Measurements from ENCODE around the gene POGLUT3.

Gene POGLUT3

DNA sequence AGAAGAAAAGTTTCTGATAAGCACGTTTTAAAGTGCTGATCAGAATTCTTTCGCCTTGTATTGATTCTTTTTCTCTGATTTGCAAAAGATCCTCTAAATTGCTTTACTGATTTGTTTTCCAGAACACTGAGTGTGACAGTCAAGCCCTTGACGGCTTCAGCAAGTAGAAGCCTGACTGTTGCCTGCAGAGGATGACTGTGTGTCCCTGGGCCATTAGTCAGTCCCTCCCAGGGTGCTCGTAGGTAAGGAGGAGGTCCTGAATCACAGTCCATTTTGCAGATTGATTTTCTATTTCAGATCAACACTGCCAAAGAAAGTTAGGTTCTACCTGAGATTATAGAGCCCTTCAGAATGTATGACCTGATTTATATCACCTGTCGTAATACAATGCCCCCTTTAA is 38.6 kb upstream of the POGLUT3 start:
- in situ Hi-C loops (cut with HindIII; ENCODE audit: low sequenced_read_pairs), result no loop called here
- no peak overlapping the region for H3K4me3 ChIP-seq (ENCODE audit: low read depth, low read length)
- no peak for DNase-seq (ENCODE audit: low read depth, low spot score)
- TF ChIP-seq, protein P1, sequence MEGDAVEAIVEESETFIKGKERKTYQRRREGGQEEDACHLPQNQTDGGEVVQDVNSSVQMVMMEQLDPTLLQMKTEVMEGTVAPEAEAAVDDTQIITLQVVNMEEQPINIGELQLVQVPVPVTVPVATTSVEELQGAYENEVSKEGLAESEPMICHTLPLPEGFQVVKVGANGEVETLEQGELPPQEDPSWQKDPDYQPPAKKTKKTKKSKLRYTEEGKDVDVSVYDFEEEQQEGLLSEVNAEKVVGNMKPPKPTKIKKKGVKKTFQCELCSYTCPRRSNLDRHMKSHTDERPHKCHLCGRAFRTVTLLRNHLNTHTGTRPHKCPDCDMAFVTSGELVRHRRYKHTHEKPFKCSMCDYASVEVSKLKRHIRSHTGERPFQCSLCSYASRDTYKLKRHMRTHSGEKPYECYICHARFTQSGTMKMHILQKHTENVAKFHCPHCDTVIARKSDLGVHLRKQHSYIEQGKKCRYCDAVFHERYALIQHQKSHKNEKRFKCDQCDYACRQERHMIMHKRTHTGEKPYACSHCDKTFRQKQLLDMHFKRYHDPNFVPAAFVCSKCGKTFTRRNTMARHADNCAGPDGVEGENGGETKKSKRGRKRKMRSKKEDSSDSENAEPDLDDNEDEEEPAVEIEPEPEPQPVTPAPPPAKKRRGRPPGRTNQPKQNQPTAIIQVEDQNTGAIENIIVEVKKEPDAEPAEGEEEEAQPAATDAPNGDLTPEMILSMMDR (IDR thresholded peaks at IDR 0.05; ENCODE audit: low read depth, low read length), result no peak

- no peak for DNase-seq (ENCODE audit: low read depth, low spot score)
- TF ChIP-seq, protein P1 (IDR thresholded peaks at IDR 0.05; ENCODE audit: low read depth, low read length), result no peak
- H3K4me3 ChIP-seq (ENCODE audit: low read depth, low read length), result no peak overlapping the region
- in situ Hi-C loops (cut with HindIII; ENCODE audit: low sequenced_read_pairs), result no loop called here
Observed at GRCh38 chr11:108535384-108535955, 37.3 kb upstream of the POGLUT3 start.

- no peak for DNase-seq (ENCODE audit: low read depth, low spot score)
- no peak overlapping the region for H3K4me3 ChIP-seq (ENCODE audit: low read depth, low read length)
- in situ Hi-C loops (cut with HindIII; ENCODE audit: low sequenced_read_pairs), result no loop called here
- TF ChIP-seq, protein P1 (IDR thresholded peaks at IDR 0.05; ENCODE audit: low read depth, low read length), result no peak
Observed at GRCh38 chr11:108534274-108534882, 36.2 kb upstream of the POGLUT3 start.

DNA sequence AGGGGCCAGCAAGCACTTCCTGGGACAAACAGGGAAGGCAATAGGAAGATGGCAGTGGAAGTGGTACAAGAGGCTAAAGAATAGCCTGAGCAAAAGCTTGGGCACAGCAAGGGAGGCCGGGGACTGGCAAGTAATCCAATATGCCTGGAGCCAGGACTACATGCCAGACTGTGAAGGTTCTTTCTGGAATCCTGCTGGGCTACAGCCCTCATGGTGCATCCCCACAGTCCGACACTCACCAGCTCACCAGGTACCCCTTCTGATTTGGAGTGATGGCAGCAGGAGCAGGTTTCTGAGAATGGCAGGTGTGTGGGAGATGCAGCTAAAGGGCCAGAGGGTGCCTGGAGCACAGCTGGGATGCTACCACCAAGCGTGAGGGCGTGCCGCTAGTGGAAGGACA is 32.2 kb upstream of the POGLUT3 start:
- in situ Hi-C loops (cut with HindIII; ENCODE audit: low sequenced_read_pairs), result no loop called here
- TF ChIP-seq, protein P1 (IDR thresholded peaks at IDR 0.05; ENCODE audit: low read depth, low read length), result no peak
- H3K4me3 ChIP-seq (ENCODE audit: low read depth, low read length), result no peak overlapping the region
- no peak for DNase-seq (ENCODE audit: low read depth, low spot score)

DNA sequence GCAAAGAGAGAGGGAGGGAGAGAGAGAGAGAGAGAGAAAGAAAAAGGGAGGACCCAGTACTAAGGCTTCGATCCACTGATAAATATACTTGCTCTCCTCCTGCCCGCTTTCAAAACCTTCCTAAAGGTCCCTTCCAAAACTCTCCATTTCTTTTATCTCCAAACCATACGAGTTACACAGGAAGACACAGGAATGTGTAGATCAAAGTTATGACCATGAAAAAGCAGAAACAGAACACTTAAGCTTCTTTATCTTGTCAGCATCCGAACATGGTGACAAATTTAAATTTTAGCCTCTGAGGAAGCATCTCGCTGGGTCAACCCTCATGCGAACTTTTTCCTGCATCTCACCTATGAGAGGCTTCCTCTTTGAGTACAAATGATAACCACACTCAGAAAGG is 29.2 kb upstream of the POGLUT3 start:
- in situ Hi-C loops (cut with HindIII; ENCODE audit: low sequenced_read_pairs), result no loop called here
- H3K4me3 ChIP-seq (ENCODE audit: low read depth, low read length), result no peak overlapping the region
- TF ChIP-seq, protein P1 (IDR thresholded peaks at IDR 0.05; ENCODE audit: low read depth, low read length), result no peak
- no peak for DNase-seq (ENCODE audit: low read depth, low spot score)

- TF ChIP-seq, protein P1 (IDR thresholded peaks at IDR 0.05; ENCODE audit: low read depth, low read length), result no peak
- no peak overlapping the region for H3K4me3 ChIP-seq (ENCODE audit: low read depth, low read length)
- DNase-seq (ENCODE audit: low read depth, low spot score), result no peak
- in situ Hi-C loops (cut with HindIII; ENCODE audit: low sequenced_read_pairs), result no loop called here
Observed at GRCh38 chr11:108525161-108525560, 27.0 kb upstream of the POGLUT3 start.
